ENCODE data around the gene PTEN. TPM values are rescaled to one million over a fixed set of nuclear protein-coding genes. Genes with fewer than 3 reads are reported as not detected.
"Not testable (repeated sequence)": the region's sequence is repeated elsewhere in the genome, so short reads cannot be mapped to it uniquely, and the experiment has no call there.

PTEN gene
- total and polyA plus RNA-seq, 4 donors: 11.5 to 76.6 (median 37.5) TPM

- TF ChIP-seq REST (IDR thresholded peaks at IDR 0.05) (no peak), FOXA1 (IDR thresholded peaks at IDR 0.05) (no peak), NR2F2 (IDR thresholded peaks at IDR 0.05) (no peak), SP1 (IDR thresholded peaks at IDR 0.05) (no peak)
Observed at GRCh38 chr10:87895430-87895829, 32.0 kb downstream of the PTEN start (continued).

- peaks cover 0 to 6% (median 0%) of the 10 kb centered on the region in 4 donors for H3K36me3 ChIP-seq (ENCODE audit: control insufficient read depth in 4 of 4, insufficient read depth in 3 of 4, low read depth in 1 of 4, low read length in 3 of 4)
Observed at GRCh38 chr10:87896216-87896615, 32.8 kb downstream of the PTEN start.

GRCh38 chr10:87897957-87898356 is 34.5 kb downstream of the PTEN start:
- H3K36me3 ChIP-seq (ENCODE audit: control insufficient read depth in 4 of 4, insufficient read depth in 3 of 4, low read depth in 1 of 4, low read length in 3 of 4); H3K27ac ChIP-seq (ENCODE audit: low read depth in 1 of 2, low read length in 2 of 2); H3K4me3 ChIP-seq (ENCODE audit: low read depth in 1 of 3, low read length in 3 of 3); H3K9ac ChIP-seq (ENCODE audit: low read depth in 1 of 2, low read length in 2 of 2); H3K9me3 ChIP-seq (ENCODE audit: control insufficient read depth in 4 of 4, low read length in 3 of 4); DNase-seq (ENCODE audit: low spot score); H3K4me1 ChIP-seq (ENCODE audit: control insufficient read depth in 4 of 4, insufficient read depth in 4 of 4, low read length in 3 of 4); H3K27me3 ChIP-seq (ENCODE audit: control insufficient read depth in 4 of 4, insufficient read depth in 4 of 4, low read length in 3 of 4): not testable (repeated sequence)
- WGBS: 97% methylated on average over 8 of the region's 8 CpGs

More at GRCh38 chr10:87896216-87896615, 32.8 kb downstream of the PTEN start:
- H3K27ac ChIP-seq (ENCODE audit: low read depth in 1 of 2, low read length in 2 of 2): no peak overlapping the region
- TF ChIP-seq RAD21 (IDR thresholded peaks at IDR 0.05) (no peak), YY1 (IDR thresholded peaks at IDR 0.05) (no peak), EGR1 (IDR thresholded peaks at IDR 0.05; ENCODE audit: low read depth in 2 of 2) (no peak), CTCF (IDR thresholded peaks at IDR 0.05; ENCODE audit: low read depth, low read length, missing input control) (no peak), HNF4G (IDR thresholded peaks at IDR 0.05) (no peak), MAX (IDR thresholded peaks at IDR 0.05) (no peak), ZBTB33 (IDR thresholded peaks at IDR 0.05) (no peak), FOXA1 (IDR thresholded peaks at IDR 0.05) (no peak)
- H3K27me3 ChIP-seq (ENCODE audit: control insufficient read depth in 4 of 4, insufficient read depth in 4 of 4, low read length in 3 of 4): no peaks in the 10 kb centered on the region
- no peak for DNase-seq (ENCODE audit: low spot score)
- H3K4me3 ChIP-seq (ENCODE audit: low read depth in 1 of 3, low read length in 3 of 3): no peak overlapping the region
- WGBS: 53% methylated on average over 2 of the region's 2 CpGs
- peaks cover 0 to 2% (median 0%) of the 10 kb centered on the region in 4 donors for H3K4me1 ChIP-seq (ENCODE audit: control insufficient read depth in 4 of 4, insufficient read depth in 4 of 4, low read length in 3 of 4)
- no peaks in the 10 kb centered on the region for H3K9me3 ChIP-seq (ENCODE audit: control insufficient read depth in 4 of 4, low read length in 3 of 4)
- no peak overlapping the region for H3K9ac ChIP-seq (ENCODE audit: low read depth in 1 of 2, low read length in 2 of 2)

GRCh38 chr10:87903396-87903795 is 40.0 kb downstream of the PTEN start:
- not testable (repeated sequence) for H3K27ac ChIP-seq (ENCODE audit: low read depth in 1 of 2, low read length in 2 of 2); H3K9ac ChIP-seq (ENCODE audit: low read depth in 1 of 2, low read length in 2 of 2); H3K27me3 ChIP-seq (ENCODE audit: control insufficient read depth in 4 of 4, insufficient read depth in 4 of 4, low read length in 3 of 4); H3K4me3 ChIP-seq (ENCODE audit: low read depth in 1 of 3, low read length in 3 of 3); H3K36me3 ChIP-seq (ENCODE audit: control insufficient read depth in 4 of 4, insufficient read depth in 3 of 4, low read depth in 1 of 4, low read length in 3 of 4); H3K4me1 ChIP-seq (ENCODE audit: control insufficient read depth in 4 of 4, insufficient read depth in 4 of 4, low read length in 3 of 4); DNase-seq (ENCODE audit: low spot score); H3K9me3 ChIP-seq (ENCODE audit: control insufficient read depth in 4 of 4, low read length in 3 of 4)
- 99% methylated on average over 8 of the region's 8 CpGs for WGBS
